WTC11 (cell line): ENCODE measurements around the gene COL18A1. TPM values are rescaled to one million over a fixed set of nuclear protein-coding genes. Genes with fewer than 3 reads are reported as not detected.
A peak's percentile ranks its signal among the peaks of the same experiment; 100 is the strongest.

ENCODE experiments used
- ATAC-seq: fragments of 200-7000 bp; cut with Tn5 transposase; 2 replicates; pipeline ENCODE4 v1.10.0; 2021; ENCODE audit warnings: mild to moderate bottlenecking, moderate library complexity
- CTCF ChIA-PET: fragments of 300-600 bp; sonication (Branson Sonifier 250); formaldehyde crosslinking; loops from one replicate; lab custom pipeline; 2021; ENCODE audit warnings: antibody characterized with exemption; lab: Charles Lee
- POLR2A ChIA-PET: fragments of 350-600 bp; sonication (Branson Sonifier 250); formaldehyde crosslinking; loops from one replicate; lab custom pipeline; 2021; ENCODE audit warnings: antibody characterized with exemption; lab: Charles Lee
- DNase-seq: peaks from one replicate; pipeline ENCODE4 v3.0.0; 2021; ENCODE audit warnings: low spot score
- H3K27ac Mint-ChIP-seq: 2 replicates; pipeline ENCODE4 v1.8.0; 2021; ENCODE audit warnings: mixed read lengths
- H3K27me3 Mint-ChIP-seq: 2 replicates; pipeline ENCODE4 v1.8.0; 2021; ENCODE audit warnings: low read depth, mild to moderate bottlenecking, moderate library complexity, mixed read lengths
- H3K36me3 Mint-ChIP-seq: 2 replicates; pipeline ENCODE4 v1.8.0; 2021; ENCODE audit warnings: mixed read lengths
- H3K4me1 Mint-ChIP-seq: 2 replicates; pipeline ENCODE4 v1.8.0; 2022; ENCODE audit warnings: mixed read lengths
- H3K4me3 Mint-ChIP-seq: 2 replicates; pipeline ENCODE4 v1.8.0; 2021; ENCODE audit warnings: mild to moderate bottlenecking, moderate library complexity, mixed read lengths
- H3K9me3 Mint-ChIP-seq: 2 replicates; pipeline ENCODE4 v1.8.0; 2021; ENCODE audit warnings: mixed read lengths
- ATF6 ChIP-seq: sonication (generic); formaldehyde crosslinking; IDR thresholded peaks from 2 replicates; pipeline ENCODE4 v1.8.1; 2023; ENCODE audit warnings: mild to moderate bottlenecking, missing genetic modification reagents
- ESRRA ChIP-seq: sonication (generic); formaldehyde crosslinking; IDR thresholded peaks from 2 replicates; pipeline ENCODE4 v1.8.1; 2022; ENCODE audit warnings: mild to moderate bottlenecking, missing genetic modification reagents, borderline replicate concordance
- JUN ChIP-seq: sonication (generic); formaldehyde crosslinking; IDR thresholded peaks from 2 replicates; pipeline ENCODE4 v1.8.0; 2023; ENCODE audit warnings: mild to moderate bottlenecking, missing genetic modification reagents
- MYBL2 ChIP-seq: sonication (generic); formaldehyde crosslinking; IDR thresholded peaks from 2 replicates; pipeline ENCODE4 v1.8.1; 2023; ENCODE audit warnings: mild to moderate bottlenecking, moderate library complexity, missing genetic modification reagents
- NFYB ChIP-seq: sonication (generic); formaldehyde crosslinking; conservative IDR thresholded peaks from 2 replicates; pipeline ENCODE4 v1.8.0; 2022; ENCODE audit warnings: low read depth, missing genetic modification reagents
- NR1H2 ChIP-seq: sonication (generic); formaldehyde crosslinking; IDR thresholded peaks from 2 replicates; pipeline ENCODE4 v1.9.0; 2021; ENCODE audit warnings: mild to moderate bottlenecking, moderate library complexity, missing genetic modification reagents
- NR2C2 ChIP-seq: sonication (generic); formaldehyde crosslinking; IDR thresholded peaks from 2 replicates; pipeline ENCODE4 v1.8.0; 2022; ENCODE audit warnings: mild to moderate bottlenecking, missing genetic modification reagents
- NR3C1 ChIP-seq: sonication (generic); formaldehyde crosslinking; conservative IDR thresholded peaks from 2 replicates; pipeline ENCODE4 v1.8.1; 2023; ENCODE audit warnings: low read depth, mild to moderate bottlenecking, missing genetic modification reagents
- PRDM15 ChIP-seq: sonication (generic); formaldehyde crosslinking; IDR thresholded peaks from 2 replicates; pipeline ENCODE4 v1.8.0; 2022; ENCODE audit warnings: missing genetic modification reagents
- PREB ChIP-seq: sonication (generic); formaldehyde crosslinking; IDR thresholded peaks from 2 replicates; pipeline ENCODE4 v1.8.1; 2022; ENCODE audit warnings: mild to moderate bottlenecking, missing genetic modification reagents, moderate library complexity, borderline replicate concordance
- PRRX2 ChIP-seq: fragments of 250-450 bp; sonication (Bioruptor Pico); IDR thresholded peaks from 2 replicates; pipeline ENCODE4 v1.8.0; 2021; ENCODE audit warnings: mild to moderate bottlenecking
- SMAD3 ChIP-seq: sonication (generic); formaldehyde crosslinking; IDR thresholded peaks from 2 replicates; pipeline ENCODE4 v1.8.0; 2022; ENCODE audit warnings: missing genetic modification reagents, mild to moderate bottlenecking, borderline replicate concordance
- TEAD4 ChIP-seq: sonication (generic); formaldehyde crosslinking; IDR thresholded peaks from 2 replicates; pipeline ENCODE4 v1.8.0; 2022; ENCODE audit warnings: mild to moderate bottlenecking, missing genetic modification reagents
- TP53 ChIP-seq: sonication (generic); formaldehyde crosslinking; IDR thresholded peaks from 2 replicates; pipeline ENCODE4 v1.8.1; 2023; ENCODE audit warnings: mild to moderate bottlenecking, missing genetic modification reagents
- ZBTB43 ChIP-seq: sonication (generic); formaldehyde crosslinking; IDR thresholded peaks from 2 replicates; pipeline ENCODE4 v1.8.1; 2023; ENCODE audit warnings: mild to moderate bottlenecking, missing genetic modification reagents
- ZNF423 ChIP-seq: fragments of 250-450 bp; sonication (Bioruptor Pico); IDR thresholded peaks from 2 replicates; pipeline ENCODE4 v2.1.2; 2022; ENCODE audit warnings: mild to moderate bottlenecking, moderate library complexity
- ZSCAN18 ChIP-seq: fragments of 250-450 bp; sonication (Bioruptor Pico); IDR thresholded peaks from 2 replicates; pipeline ENCODE4 v2.1.2; 2022; ENCODE audit warnings: mild to moderate bottlenecking, moderate library complexity
- total RNA-seq: library from RNA; stranded (reverse); gene quantifications from 3 replicates; pipeline ENCODE4 v1.2.3, GENCODE V29; 2021

COL18A1 gene
- total RNA-seq, 1 experiment from 2014 or later, result 231 TPM

- ChIA-PET CTCF (interaction anchor here (0.6 to 1.0 kb wide), 2 partner anchors 80 to 180 kb away, joined by 3 read pairs; no protein-coding TSS in a partner anchor), POLR2A (interaction anchor here (0.6 kb wide), 1 partner anchor 19 kb away, joined by 3 read pairs; no protein-coding TSS in a partner anchor)
- Mint-ChIP-seq H3K27ac (peak overlapping the region; percentile 63; the same call in 1 of the 2 replicates), H3K4me1 (peaks cover 22% of the 10 kb centered on the region), H3K4me3 (no peak overlapping the region; the same call in 1 of the 2 replicates), H3K36me3 (peaks cover 14% of the 10 kb centered on the region), H3K27me3 (no peaks in the 10 kb centered on the region), H3K9me3 (peaks cover 5% of the 10 kb centered on the region)
- DNase-seq (peak; percentile 51), ATAC-seq (peak; percentile 30)
- TF ChIP-seq PREB (CRISPR knock-in tag) (no peak), NR3C1 (CRISPR knock-in tag) (no peak), NFYB (CRISPR knock-in tag) (no peak), ZNF423 (peak; percentile 64; the same call in 1 of the 2 replicates)
These were observed 84.2 kb downstream of the COL18A1 start for GRCh38 chr21:45488931-45489721.

GRCh38 chr21:45489722-45489982, 84.7 kb downstream of the COL18A1 start:
- TF ChIP-seq PRRX2 (CRISPR knock-in tag) (no peak), PRDM15 (CRISPR knock-in tag) (no peak), ESRRA (CRISPR knock-in tag) (no peak), ZBTB43 (CRISPR knock-in tag) (no peak), NR1H2 (CRISPR knock-in tag) (no peak), ATF6 (no peak)
- TF ChIP-seq, all 79 proteins: peak for 0
- POLR2A ChIA-PET, result no interaction called here
- ATAC-seq (no peak), DNase-seq (peak; percentile 29)
- Mint-ChIP-seq H3K27me3 (no peaks in the 10 kb centered on the region), H3K36me3 (peaks cover 9% of the 10 kb centered on the region), H3K4me1 (peaks cover 22% of the 10 kb centered on the region), H3K4me3 (no peak overlapping the region), H3K27ac (no peak overlapping the region), H3K9me3 (no peaks in the 10 kb centered on the region)
- CTCF ChIA-PET, result no interaction called here

- H3K36me3 Mint-ChIP-seq, result peaks cover 7% of the 10 kb centered on the region; the same call in 1 of the 2 replicates
- no peaks in the 10 kb centered on the region for H3K9me3 Mint-ChIP-seq
- POLR2A ChIA-PET, result no interaction called here
- H3K4me1 Mint-ChIP-seq, result peaks cover 22% of the 10 kb centered on the region
- CTCF ChIA-PET, result no interaction called here
- no peak overlapping the region for H3K27ac Mint-ChIP-seq
- DNase-seq (no peak), ATAC-seq (no peak)
- H3K4me3 Mint-ChIP-seq, result no peak overlapping the region
- no peaks in the 10 kb centered on the region for H3K27me3 Mint-ChIP-seq
- no peak for TF ChIP-seq NR1H2 (CRISPR knock-in tag)
- TF ChIP-seq JUN, result no peak
- no peak for TF ChIP-seq ESRRA (CRISPR knock-in tag)
- no peak for TF ChIP-seq TP53 (CRISPR knock-in tag)
- no peak for TF ChIP-seq MYBL2 (CRISPR knock-in tag)
- TF ChIP-seq ZSCAN18 (CRISPR knock-in tag), result no peak
- no peak for TF ChIP-seq NR2C2 (CRISPR knock-in tag)
- TF ChIP-seq ATF6, result no peak
- no peak for TF ChIP-seq TEAD4
- no peak for TF ChIP-seq SMAD3
These were observed 85.2 kb downstream of the COL18A1 start for GRCh38 chr21:45490049-45490731.
